OCI-LY3 (cell line): ENCODE results near the gene INTS1.

ENCODE experiments used
- EZH2phosphoT487 ChIP-seq: fragments of 200-600 bp; shearing (Covaris generic); IDR thresholded peaks from 2 replicates; pipeline ENCODE4 v1.6.1; 2018; ENCODE audit warnings: antibody characterized with exemption, mixed run types, low read depth
- TF ChIP-seq, protein P1 (sequence below): fragments of 200-600, 300-600 bp; sonication (generic); IDR thresholded peaks from 2 replicates; pipeline ENCODE4 v1.5.1; 2014; ENCODE audit warnings: antibody characterized with exemption, low read length, low read depth

GRCh38 chr7:1535701-1536454 lies 31.7 kb upstream of the INTS1 start:
- TF ChIP-seq, protein P1, sequence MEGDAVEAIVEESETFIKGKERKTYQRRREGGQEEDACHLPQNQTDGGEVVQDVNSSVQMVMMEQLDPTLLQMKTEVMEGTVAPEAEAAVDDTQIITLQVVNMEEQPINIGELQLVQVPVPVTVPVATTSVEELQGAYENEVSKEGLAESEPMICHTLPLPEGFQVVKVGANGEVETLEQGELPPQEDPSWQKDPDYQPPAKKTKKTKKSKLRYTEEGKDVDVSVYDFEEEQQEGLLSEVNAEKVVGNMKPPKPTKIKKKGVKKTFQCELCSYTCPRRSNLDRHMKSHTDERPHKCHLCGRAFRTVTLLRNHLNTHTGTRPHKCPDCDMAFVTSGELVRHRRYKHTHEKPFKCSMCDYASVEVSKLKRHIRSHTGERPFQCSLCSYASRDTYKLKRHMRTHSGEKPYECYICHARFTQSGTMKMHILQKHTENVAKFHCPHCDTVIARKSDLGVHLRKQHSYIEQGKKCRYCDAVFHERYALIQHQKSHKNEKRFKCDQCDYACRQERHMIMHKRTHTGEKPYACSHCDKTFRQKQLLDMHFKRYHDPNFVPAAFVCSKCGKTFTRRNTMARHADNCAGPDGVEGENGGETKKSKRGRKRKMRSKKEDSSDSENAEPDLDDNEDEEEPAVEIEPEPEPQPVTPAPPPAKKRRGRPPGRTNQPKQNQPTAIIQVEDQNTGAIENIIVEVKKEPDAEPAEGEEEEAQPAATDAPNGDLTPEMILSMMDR, result no peak
- TF ChIP-seq EZH2phosphoT487, result no peak
